HG02870 (cell line): ENCODE measurements around the gene ANO6.
"Not testable (repeated sequence)": the region's sequence is repeated elsewhere in the genome, so short reads cannot be mapped to it uniquely, and the experiment has no call there.

ENCODE experiments used
- ATAC-seq: cut with Tn5 transposase; IDR thresholded peaks from one replicate; pipeline ENCODE4 v1.9.1; 2021; ENCODE audit warnings: mild to moderate bottlenecking, moderate library complexity; ENCODE audit not compliant: unreplicated experiment

ANO6 gene

GRCh38 chr12:45215419-45216229 lies at the start of gene ANO6:
Gene ANO6 (plus strand): TSS chr12:45216095. CDS start chr12:45216322, 227 bp downstream.
- ATAC-seq: peak; percentile 68

- ATAC-seq: no peak
These were observed 46.9 kb upstream of the ANO6 start for GRCh38 chr12:45168976-45169375.

- peak; percentile 70 for ATAC-seq
These were observed 45.3 kb upstream of the ANO6 start for GRCh38 chr12:45170456-45171042.

GRCh38 chr12:45173293-45173692 lies 42.6 kb upstream of the ANO6 start:
- ATAC-seq: not testable (repeated sequence)

- no peak for ATAC-seq
These were observed 41.3 kb upstream of the ANO6 start for GRCh38 chr12:45174595-45174994.

- ATAC-seq: no peak
These were observed 37.1 kb upstream of the ANO6 start for GRCh38 chr12:45178771-45179170.

GRCh38 chr12:45182511-45182910 lies 33.4 kb upstream of the ANO6 start:
- no peak for ATAC-seq

- no peak for ATAC-seq
These were observed 32.6 kb upstream of the ANO6 start for GRCh38 chr12:45183246-45183645.

GRCh38 chr12:45184147-45184963 lies 31.5 kb upstream of the ANO6 start:
- ATAC-seq: no peak

- ATAC-seq: no peak
These were observed 29.1 kb upstream of the ANO6 start for GRCh38 chr12:45186762-45187161.

GRCh38 chr12:45189766-45190403 lies 26.0 kb upstream of the ANO6 start:
- no peak for ATAC-seq

GRCh38 chr12:45191239-45191638 lies 24.7 kb upstream of the ANO6 start:
- ATAC-seq: no peak

- ATAC-seq: no peak
These were observed 23.2 kb upstream of the ANO6 start for GRCh38 chr12:45192707-45193106.

- ATAC-seq: no peak
These were observed 15.3 kb upstream of the ANO6 start for GRCh38 chr12:45200491-45201043.

- no peak for ATAC-seq
These were observed 12.1 kb upstream of the ANO6 start for GRCh38 chr12:45203767-45204166.

- ATAC-seq: no peak
These were observed 11.1 kb upstream of the ANO6 start for GRCh38 chr12:45204757-45205156.

- ATAC-seq: peak; percentile 49
These were observed 10.6 kb upstream of the ANO6 start for GRCh38 chr12:45205165-45205825.

GRCh38 chr12:45208604-45209487 lies 7.0 kb upstream of the ANO6 start:
- no peak for ATAC-seq

GRCh38 chr12:45209784-45210183 lies 6.1 kb upstream of the ANO6 start:
- ATAC-seq: no peak
